ENCODE measurements around the gene GABRB1.

GABRB1 gene

GRCh38 chr4:47263721-47264120, 232.4 kb downstream of the GABRB1 start:
- H3K4me3 ChIP-seq (ENCODE audit: low read depth, low read length): no peak overlapping the region
- TF ChIP-seq CTCF (IDR thresholded peaks at IDR 0.05; ENCODE audit: borderline replicate concordance, insufficient read depth, low read depth, low read length): no peak

GRCh38 chr4:47270201-47270888, 239.0 kb downstream of the GABRB1 start:
- TF ChIP-seq CTCF (IDR thresholded peaks at IDR 0.05; ENCODE audit: borderline replicate concordance, insufficient read depth, low read depth, low read length): no peak
- H3K4me3 ChIP-seq (ENCODE audit: low read depth, low read length): no peak overlapping the region

- TF ChIP-seq CTCF (IDR thresholded peaks at IDR 0.05; ENCODE audit: borderline replicate concordance, insufficient read depth, low read depth, low read length): no peak
- no peak overlapping the region for H3K4me3 ChIP-seq (ENCODE audit: low read depth, low read length)
These were observed 239.9 kb downstream of the GABRB1 start for GRCh38 chr4:47271291-47271690.

DNA sequence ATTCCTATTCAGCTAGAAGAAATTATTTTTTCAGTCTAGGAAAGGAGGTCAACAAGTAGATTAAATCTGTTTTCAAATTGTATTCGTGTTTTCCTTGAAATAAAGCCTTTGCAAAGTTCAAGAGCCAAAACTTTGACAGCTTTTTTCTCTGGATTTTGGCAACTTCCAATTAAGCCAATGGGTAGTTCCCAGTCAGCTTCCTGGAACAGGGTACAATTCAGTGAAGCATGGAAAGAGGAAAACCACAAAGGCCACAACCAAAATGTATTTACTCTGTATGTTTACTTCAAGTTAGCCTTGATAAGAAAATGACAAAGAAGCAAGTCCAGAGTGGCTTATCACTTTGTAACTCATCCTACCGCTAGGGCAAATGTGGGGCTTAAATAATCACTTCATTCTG, 243.5 kb downstream of the GABRB1 start:
- no peak overlapping the region for H3K4me3 ChIP-seq (ENCODE audit: low read depth, low read length)
- TF ChIP-seq CTCF (IDR thresholded peaks at IDR 0.05; ENCODE audit: borderline replicate concordance, insufficient read depth, low read depth, low read length): no peak

DNA sequence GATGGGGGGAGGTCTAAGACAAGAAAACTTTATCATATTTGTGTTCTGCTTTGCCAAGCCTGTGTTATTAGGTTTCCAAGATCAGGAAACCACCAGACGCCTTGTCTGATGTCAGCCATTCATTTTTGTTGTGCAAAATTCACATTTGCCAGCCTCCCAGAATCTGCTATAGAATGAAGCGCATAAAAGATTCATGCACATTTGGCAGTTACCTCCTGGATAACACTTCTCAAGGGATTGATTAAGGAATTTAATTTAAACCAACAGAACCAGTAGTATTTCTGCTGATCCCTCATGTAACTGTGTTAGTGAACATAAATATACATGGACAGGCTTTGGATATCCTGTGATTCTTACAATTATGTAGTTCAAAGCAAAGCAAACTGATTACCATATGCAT, 244.2 kb downstream of the GABRB1 start:
- TF ChIP-seq CTCF (IDR thresholded peaks at IDR 0.05; ENCODE audit: borderline replicate concordance, insufficient read depth, low read depth, low read length): no peak
- H3K4me3 ChIP-seq (ENCODE audit: low read depth, low read length): no peak overlapping the region

- no peak for TF ChIP-seq CTCF (IDR thresholded peaks at IDR 0.05; ENCODE audit: borderline replicate concordance, insufficient read depth, low read depth, low read length)
- H3K4me3 ChIP-seq (ENCODE audit: low read depth, low read length): no peak overlapping the region
These were observed 247.3 kb downstream of the GABRB1 start for GRCh38 chr4:47278631-47279030.

GRCh38 chr4:47287735-47288134, 256.4 kb downstream of the GABRB1 start:
- H3K4me3 ChIP-seq (ENCODE audit: low read depth, low read length): no peak overlapping the region
- no peak for TF ChIP-seq CTCF (IDR thresholded peaks at IDR 0.05; ENCODE audit: borderline replicate concordance, insufficient read depth, low read depth, low read length)

All from GM12875 (cell line).